B cell (primary cell): ENCODE results near the gene DGKZ. TPM values are rescaled to one million over a fixed set of nuclear protein-coding genes. Genes with fewer than 3 reads are reported as not detected.

Experiments
- ATAC-seq: fragments of 200-7000 bp; cut with Tn5 transposase; one replicate; pipeline ENCODE4 v1.10.0; 2021; ENCODE audit warnings: low read depth, mild to moderate bottlenecking, moderate number of reproducible peaks, moderate library complexity
- CTCF ChIA-PET: fragments of 350-600 bp; sonication (Branson Sonifier 250); formaldehyde crosslinking; loops from one replicate; lab custom pipeline; 2021; ENCODE audit warnings: antibody characterized with exemption, inconsistent platforms; lab: Charles Lee
- POLR2A ChIA-PET: fragments of 350-600 bp; sonication (Branson Sonifier 250); formaldehyde crosslinking; loops from one replicate; lab custom pipeline; 2021; ENCODE audit warnings: antibody characterized with exemption; lab: Charles Lee
- DNase-seq: peaks from one replicate; pipeline ENCODE4 v3.0.0; 2013
- H2AFZ ChIP-seq: 2 replicates; pipeline ENCODE4 v1.6.1; 2012; ENCODE audit warnings: mild to moderate bottlenecking, low read depth, low read length; ENCODE audit not compliant: insufficient read depth, poor library complexity, severe bottlenecking
- H3K27ac ChIP-seq, 2 donors: 1 replicate in 1 of 2; 2 replicates in 1 of 2; pipeline ENCODE4 v1.5.1; 2012 to 2013; ENCODE audit warnings: low read length in 2 of 2, mild to moderate bottlenecking in 2 of 2, moderate library complexity in 1 of 2
- H3K27me3 ChIP-seq, 4 experiments: fragments of 200-600 bp in 1 of 4; sonication (generic) in 1 of 4; replicated peaks in 1 of 4; 1 replicate in 2 of 4; 2 replicates in 2 of 4; pipeline versions ENCODE4 v1.6.1 to v1.7.0; 2013 to 2016; ENCODE audit warnings: low read length in 3 of 4, mild to moderate bottlenecking in 2 of 4, mixed read lengths in 1 of 4, moderate library complexity in 1 of 4; ENCODE audit not compliant: insufficient read depth in 4 of 4, control insufficient read depth in 3 of 4; ENCODE audit errors: control extremely low read depth in 1 of 4
- H3K36me3 ChIP-seq, 2 experiments: replicated peaks in 1 of 2; 1 replicate in 1 of 2; 2 replicates in 1 of 2; pipeline versions ENCODE4 v1.6.1 to v1.7.1; 2013; ENCODE audit warnings: low read length in 1 of 2; ENCODE audit not compliant: insufficient read depth in 2 of 2, control insufficient read depth in 1 of 2; ENCODE audit errors: control extremely low read depth in 1 of 2, extremely low read depth in 1 of 2
- H3K4me1 ChIP-seq, 2 donors: fragments of 200-600 bp in 1 of 2; sonication (generic) in 1 of 2; 1 replicate in 1 of 2; 2 replicates in 1 of 2; pipeline versions ENCODE4 v1.5.1 to v1.6.1; 2013 to 2017; ENCODE audit warnings: low read length in 2 of 2; ENCODE audit not compliant: control insufficient read depth in 2 of 2, insufficient read depth in 2 of 2
- H3K4me2 ChIP-seq: replicated peaks from 2 replicates; pipeline ENCODE3; 2012; ENCODE audit warnings: mild to moderate bottlenecking, low read depth, low read length; ENCODE audit not compliant: poor library complexity, severe bottlenecking
- H3K4me3 ChIP-seq, 5 experiments: fragments of 200-600 bp in 1 of 5; sonication (generic) in 1 of 5; 1 replicate in 3 of 5; 2 replicates in 2 of 5; pipeline versions ENCODE4 v1.5.1 to v1.7.0; 2011 to 2016; ENCODE audit warnings: low read length in 4 of 5, mild to moderate bottlenecking in 4 of 5, low read depth in 2 of 5, control low read depth in 1 of 5, moderate library complexity in 1 of 5; ENCODE audit not compliant: insufficient read depth in 1 of 5; ENCODE audit errors: control extremely low read depth in 1 of 5, extremely low read depth in 1 of 5
- H3K79me2 ChIP-seq: fragments of 200-600 bp; sonication (generic); one replicate; pipeline ENCODE4 v1.6.0; 2016; ENCODE audit warnings: low read length; ENCODE audit not compliant: control insufficient read depth, insufficient read depth
- H3K9ac ChIP-seq: fragments of 200-600 bp; sonication (generic); 2 replicates; pipeline ENCODE4 v1.6.1; 2017; ENCODE audit warnings: mild to moderate bottlenecking, low read length, moderate library complexity
- H3K9me3 ChIP-seq, 3 donors: one replicate each; pipeline versions ENCODE4 v1.6.1 to v1.7.1; 2013; ENCODE audit warnings: low read length in 2 of 3; ENCODE audit not compliant: control insufficient read depth in 2 of 3, insufficient read depth in 1 of 3; ENCODE audit errors: control extremely low read depth in 1 of 3
- H4K20me1 ChIP-seq: 2 replicates; pipeline ENCODE4 v1.6.0; 2012; ENCODE audit warnings: mild to moderate bottlenecking, low read length; ENCODE audit not compliant: insufficient read depth, control insufficient read depth, poor library complexity, severe bottlenecking
- H3K27ac Mint-ChIP-seq: one replicate; pipeline ENCODE4 v1.8.0; 2021; ENCODE audit warnings: mixed read lengths
- H3K27me3 Mint-ChIP-seq: one replicate; pipeline ENCODE4 v1.8.0; 2021; ENCODE audit warnings: mixed read lengths
- H3K4me1 Mint-ChIP-seq: one replicate; pipeline ENCODE4 v1.8.0; 2021; ENCODE audit warnings: mixed read lengths
- H3K4me3 Mint-ChIP-seq: one replicate; pipeline ENCODE4 v1.8.0; 2021; ENCODE audit warnings: mixed read lengths
- H3K9me3 Mint-ChIP-seq: one replicate; pipeline ENCODE4 v1.8.0; 2022; ENCODE audit warnings: mixed read lengths; ENCODE audit not compliant: insufficient read depth
- EZH2 ChIP-seq: IDR thresholded peaks from 2 replicates; pipeline ENCODE4 v1.6.1; 2012; ENCODE audit warnings: borderline replicate concordance, low read depth, mild to moderate bottlenecking, moderate library complexity, low read length; ENCODE audit not compliant: insufficient read depth, poor library complexity, severe bottlenecking
- WGBS: methylation state at CpG from one replicate; pipeline ENCODE4 v1.1.5; 2013; ENCODE audit warnings: missing lambda C conversion rate; ENCODE audit not compliant: insufficient coverage; 5-methylcytosine and 5-hydroxymethylcytosine counted together
- intact Hi-C: fragments of 100-400 bp; cut with micrococcal nuclease; formaldehyde crosslinking; loops from one replicate; pipeline ENCODE4 v1.10.0; 2022
- polyA plus RNA-seq: library from polyadenylated mRNA; depleted of rRNA; stranded (reverse); fragments of >200 nt; gene quantifications from 2 replicates; pipeline ENCODE4 v1.2.3, GENCODE V29; 2012
- total RNA-seq, 2 donors: library from RNA; stranded (reverse); fragments of 120-200 nt in 1 of 2; gene quantifications; 1 replicate in 1 of 2; 2 replicates in 1 of 2; pipeline versions ENCODE4 v1.2.3 to v1.2.4, GENCODE V29; 2013 to 2022
- TF ChIP-seq, protein P1 (sequence below): fragments of 200-600 bp; IDR thresholded peaks from one replicate; pipeline ENCODE4 v1.8.0; 2022; ENCODE audit warnings: antibody characterized with exemption, mild to moderate bottlenecking

DGKZ gene
- total and polyA plus RNA-seq, 2 donors (not counting 1 experiment from before 2014, with no cell fraction given) = 56.6 to 79.5 TPM

GRCh38 chr11:46338988-46339666 lies 8.1 kb upstream of the DGKZ start:
- WGBS = 41% methylated on average over 14 of the region's 16 CpGs
- H4K20me1 ChIP-seq = no peaks in the 10 kb centered on the region
- Mint-ChIP-seq H3K4me3 (no peak overlapping the region), H3K4me1 (no peaks in the 10 kb centered on the region), H3K27ac (no peak overlapping the region), H3K27me3 (peaks cover 49% of the 10 kb centered on the region), H3K9me3 (no peaks in the 10 kb centered on the region)
- H3K4me3 ChIP-seq = no peak overlapping the region
- CTCF ChIA-PET = no interaction called here
- DNase-seq (no peak), ATAC-seq (no peak)
- H3K4me2 ChIP-seq = no peak overlapping the region
- intact Hi-C loops = no loop called here
- no peak overlapping the region for H3K9ac ChIP-seq
- no peaks in the 10 kb centered on the region for H3K36me3 ChIP-seq
- H3K4me1 ChIP-seq = peaks cover 0 to 5% of the 10 kb centered on the region in 2 donors
- POLR2A ChIA-PET = no interaction called here
- no peak overlapping the region for H2AFZ ChIP-seq
- no peaks in the 10 kb centered on the region for H3K79me2 ChIP-seq
- peaks cover 0 to 37% (median 12%) of the 10 kb centered on the region in 4 experiments for H3K27me3 ChIP-seq
- H3K9me3 ChIP-seq = peaks cover 0 to 5% (median 0%) of the 10 kb centered on the region in 3 donors
- no peak overlapping the region for H3K27ac ChIP-seq
- no peak for TF ChIP-seq EZH2
- TF ChIP-seq, protein P1, sequence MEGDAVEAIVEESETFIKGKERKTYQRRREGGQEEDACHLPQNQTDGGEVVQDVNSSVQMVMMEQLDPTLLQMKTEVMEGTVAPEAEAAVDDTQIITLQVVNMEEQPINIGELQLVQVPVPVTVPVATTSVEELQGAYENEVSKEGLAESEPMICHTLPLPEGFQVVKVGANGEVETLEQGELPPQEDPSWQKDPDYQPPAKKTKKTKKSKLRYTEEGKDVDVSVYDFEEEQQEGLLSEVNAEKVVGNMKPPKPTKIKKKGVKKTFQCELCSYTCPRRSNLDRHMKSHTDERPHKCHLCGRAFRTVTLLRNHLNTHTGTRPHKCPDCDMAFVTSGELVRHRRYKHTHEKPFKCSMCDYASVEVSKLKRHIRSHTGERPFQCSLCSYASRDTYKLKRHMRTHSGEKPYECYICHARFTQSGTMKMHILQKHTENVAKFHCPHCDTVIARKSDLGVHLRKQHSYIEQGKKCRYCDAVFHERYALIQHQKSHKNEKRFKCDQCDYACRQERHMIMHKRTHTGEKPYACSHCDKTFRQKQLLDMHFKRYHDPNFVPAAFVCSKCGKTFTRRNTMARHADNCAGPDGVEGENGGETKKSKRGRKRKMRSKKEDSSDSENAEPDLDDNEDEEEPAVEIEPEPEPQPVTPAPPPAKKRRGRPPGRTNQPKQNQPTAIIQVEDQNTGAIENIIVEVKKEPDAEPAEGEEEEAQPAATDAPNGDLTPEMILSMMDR = no peak

DNA sequence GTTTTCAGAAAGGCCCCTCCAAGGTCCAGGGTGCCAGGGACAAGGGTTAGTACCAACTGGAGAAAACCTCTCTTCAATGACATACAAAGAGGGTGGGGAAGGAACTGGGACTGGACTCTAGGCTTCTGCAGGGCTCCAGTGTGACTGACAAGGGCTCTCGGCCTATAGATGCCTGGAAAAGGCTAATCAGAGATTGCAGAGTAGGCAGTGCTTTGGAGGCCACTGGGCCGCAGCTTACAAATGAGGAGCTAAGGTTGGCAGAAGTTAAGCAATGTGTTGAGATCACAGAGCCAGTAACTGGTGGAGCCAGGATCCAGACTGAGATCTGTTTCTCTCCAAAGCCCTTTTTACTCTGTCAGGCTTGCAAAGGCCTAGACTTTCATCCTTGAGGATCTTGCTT lies 7.4 kb upstream of the DGKZ start:
- H3K4me3 Mint-ChIP-seq = no peak overlapping the region
- Histone ChIP-seq H2AFZ (no peak overlapping the region), H3K27me3 (peaks cover 0 to 30% (median 5%) of the 10 kb centered on the region in 4 experiments), H3K36me3 (no peaks in the 10 kb centered on the region), H3K79me2 (no peaks in the 10 kb centered on the region), H3K9me3 (peaks cover 0 to 2% (median 0%) of the 10 kb centered on the region in 3 donors), H3K4me1 (peaks cover 2% of the 10 kb centered on the region in 2 donors), H3K4me3 (no peak overlapping the region), H4K20me1 (no peaks in the 10 kb centered on the region), H3K27ac (no peak overlapping the region), H3K4me2 (no peak overlapping the region), H3K9ac (no peak overlapping the region)
- no peak for ATAC-seq
- ChIA-PET POLR2A (interaction anchor here (0.6 kb wide), 1 partner anchor 263 kb away, joined by 7 read pairs; no protein-coding TSS in a partner anchor), CTCF (interaction anchor here (0.8 to 1.0 kb wide), 2 partner anchors 12 to 18 kb away, joined by 3 read pairs; no protein-coding TSS in a partner anchor)
- TF ChIP-seq EZH2 = no peak
- TF ChIP-seq, protein P1 = no peak
- H3K27me3 Mint-ChIP-seq = peaks cover 43% of the 10 kb centered on the region
- 86% methylated on average over 2 of the region's 2 CpGs for WGBS
- DNase-seq = no peak
- no peaks in the 10 kb centered on the region for H3K9me3 Mint-ChIP-seq
- H3K27ac Mint-ChIP-seq = no peak overlapping the region
- peaks cover 2% of the 10 kb centered on the region for H3K4me1 Mint-ChIP-seq
- intact Hi-C loops = no loop called here
